Tibial nerve (tissue), 4 donors: ENCODE measurements around the gene ATG5. TPM values are rescaled to one million over a fixed set of nuclear protein-coding genes. Genes with fewer than 3 reads are reported as not detected.
"Not testable (repeated sequence)": the region's sequence is repeated elsewhere in the genome, so short reads cannot be mapped to it uniquely, and the experiment has no call there.

ENCODE experiments used
- DNase-seq, 2 donors: peaks; one replicate each; pipeline ENCODE4 v3.0.0-alpha.2; 2019; ENCODE audit warnings: low spot score in 2 of 2
- H3K27ac ChIP-seq, 4 donors: fragments of 200-600 bp; sonication (generic) in 3 of 4; one replicate each; pipeline ENCODE4 v1.5.1; 2017 to 2019; ENCODE audit warnings: mild to moderate bottlenecking in 1 of 4
- H3K27me3 ChIP-seq, 2 donors: fragments of 200-600 bp; sonication (generic) in 1 of 2; one replicate each; pipeline versions ENCODE4 v1.5.1 to v1.6.0; 2017 to 2019
- H3K36me3 ChIP-seq, 3 donors: fragments of 200-600 bp; sonication (generic); one replicate each; pipeline ENCODE4 v1.5.1; 2018 to 2019
- H3K4me1 ChIP-seq, 4 donors: fragments of 200-600 bp; sonication (generic) in 3 of 4; one replicate each; pipeline ENCODE4 v1.5.1; 2017 to 2019
- H3K4me3 ChIP-seq, 4 donors: fragments of 200-600 bp; sonication (generic) in 3 of 4; one replicate each; pipeline ENCODE4 v1.5.1; 2017 to 2019; ENCODE audit warnings: mild to moderate bottlenecking in 1 of 4, moderate library complexity in 1 of 4
- H3K9me3 ChIP-seq, 4 donors: fragments of 200-600 bp; sonication (generic) in 3 of 4; one replicate each; pipeline ENCODE4 v1.5.1; 2017 to 2019
- EP300 ChIP-seq, 2 donors: sonication (generic); formaldehyde crosslinking; IDR thresholded peaks; one replicate each; pipeline ENCODE4 v1.6.1; 2017; ENCODE audit warnings: antibody characterized with exemption in 2 of 2, mild to moderate bottlenecking in 1 of 2
- POLR2A ChIP-seq, 2 donors: fragments of 450-650 bp; IDR thresholded peaks; one replicate each; pipeline ENCODE4 v1.6.1; 2017; ENCODE audit warnings: antibody characterized with exemption in 2 of 2, mild to moderate bottlenecking in 2 of 2, moderate library complexity in 2 of 2
- WGBS, 2 donors: methylation state at CpG; one replicate each; pipeline ENCODE4 v1.1.5; 2018; 5-methylcytosine and 5-hydroxymethylcytosine counted together
- total RNA-seq, 4 donors: library from RNA; depleted of rRNA; stranded (reverse); fragments of >200 nt; gene quantifications; one replicate each; pipeline ENCODE4 v1.1.0, GENCODE V29; 2016
- TF ChIP-seq, protein P1 (sequence below), 5 experiments: fragments of 200-600 bp in 3 of 5; fragments of 450-650 bp in 2 of 5; sonication (generic) in 3 of 5; IDR thresholded peaks; one replicate each; pipeline ENCODE4 v1.5.1; 2016 to 2019; ENCODE audit warnings: antibody characterized with exemption in 5 of 5, mild to moderate bottlenecking in 3 of 5, moderate library complexity in 2 of 5

The ATG5 gene
- total RNA-seq, 4 donors from 2014 or later: 25.5 to 39.1 (median 35.7) TPM

DNA sequence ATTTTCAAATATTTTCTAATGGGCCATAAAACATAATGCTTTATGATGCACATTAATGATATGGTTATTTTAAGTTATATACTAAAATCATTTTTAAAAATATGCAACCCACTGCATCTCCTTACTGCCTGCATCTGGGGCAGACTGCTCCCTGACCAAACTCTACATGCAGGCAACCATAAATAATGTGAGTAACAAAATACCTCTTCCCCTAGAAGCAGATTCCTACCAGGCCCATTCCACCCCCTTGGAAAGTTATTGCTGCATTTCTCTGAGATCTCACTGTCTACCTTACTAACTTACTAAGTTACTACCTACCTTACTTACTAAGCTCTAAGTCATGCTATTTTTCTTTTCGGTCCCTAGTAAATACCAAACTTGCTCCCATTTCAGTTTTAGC, 71.8 kb downstream of the ATG5 start:
- WGBS, 2 donors: 97% methylated on average over 1 of the region's 1 CpG
- H3K27ac ChIP-seq: no peak overlapping the region
- TF ChIP-seq, protein P1, sequence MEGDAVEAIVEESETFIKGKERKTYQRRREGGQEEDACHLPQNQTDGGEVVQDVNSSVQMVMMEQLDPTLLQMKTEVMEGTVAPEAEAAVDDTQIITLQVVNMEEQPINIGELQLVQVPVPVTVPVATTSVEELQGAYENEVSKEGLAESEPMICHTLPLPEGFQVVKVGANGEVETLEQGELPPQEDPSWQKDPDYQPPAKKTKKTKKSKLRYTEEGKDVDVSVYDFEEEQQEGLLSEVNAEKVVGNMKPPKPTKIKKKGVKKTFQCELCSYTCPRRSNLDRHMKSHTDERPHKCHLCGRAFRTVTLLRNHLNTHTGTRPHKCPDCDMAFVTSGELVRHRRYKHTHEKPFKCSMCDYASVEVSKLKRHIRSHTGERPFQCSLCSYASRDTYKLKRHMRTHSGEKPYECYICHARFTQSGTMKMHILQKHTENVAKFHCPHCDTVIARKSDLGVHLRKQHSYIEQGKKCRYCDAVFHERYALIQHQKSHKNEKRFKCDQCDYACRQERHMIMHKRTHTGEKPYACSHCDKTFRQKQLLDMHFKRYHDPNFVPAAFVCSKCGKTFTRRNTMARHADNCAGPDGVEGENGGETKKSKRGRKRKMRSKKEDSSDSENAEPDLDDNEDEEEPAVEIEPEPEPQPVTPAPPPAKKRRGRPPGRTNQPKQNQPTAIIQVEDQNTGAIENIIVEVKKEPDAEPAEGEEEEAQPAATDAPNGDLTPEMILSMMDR (IDR thresholded peaks at IDR 0.05): no peak
- TF ChIP-seq POLR2A (IDR thresholded peaks at IDR 0.05) (no peak), EP300 (IDR thresholded peaks at IDR 0.05) (no peak)
- DNase-seq: no peak
- H3K4me1 ChIP-seq: peaks cover 0 to 20% (median 4%) of the 10 kb centered on the region in 4 donors
- no peaks in the 10 kb centered on the region for H3K27me3 ChIP-seq
- H3K36me3 ChIP-seq: peaks cover 0 to 1% (median 0%) of the 10 kb centered on the region in 3 donors
- H3K4me3 ChIP-seq: no peak overlapping the region
- no peaks in the 10 kb centered on the region for H3K9me3 ChIP-seq

DNA sequence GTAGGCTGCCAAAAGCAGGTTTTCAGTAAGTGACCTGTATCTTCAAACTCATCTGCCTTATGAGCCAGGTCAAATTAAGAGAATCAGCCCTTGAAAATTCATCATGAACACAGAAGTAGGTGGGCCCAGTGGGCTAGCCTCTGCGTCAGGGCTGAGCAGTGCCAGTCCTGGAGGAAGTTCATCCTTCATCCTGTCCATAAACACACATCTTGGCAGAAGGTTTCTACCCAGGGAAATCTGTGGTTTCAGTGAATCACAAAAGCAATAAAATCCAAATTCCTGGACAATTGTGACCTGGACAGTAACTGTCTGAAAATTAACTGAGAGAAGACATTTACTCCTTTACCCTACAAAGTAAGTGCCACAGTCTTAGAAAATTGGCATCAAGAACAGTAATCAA, 72.4 kb downstream of the ATG5 start:
- WGBS, 2 donors: 46 to 67% methylated on average over 1 of the region's 1 CpG
- Histone ChIP-seq H3K36me3 (peaks cover 0 to 5% (median 0%) of the 10 kb centered on the region in 3 donors), H3K4me1 (peaks cover 0 to 20% (median 4%) of the 10 kb centered on the region in 4 donors), H3K27me3 (no peaks in the 10 kb centered on the region), H3K4me3 (no peak overlapping the region), H3K27ac (no peak overlapping the region), H3K9me3 (no peaks in the 10 kb centered on the region)
- no peak for DNase-seq
- TF ChIP-seq, protein P1 (IDR thresholded peaks at IDR 0.05): no peak
- TF ChIP-seq EP300 (IDR thresholded peaks at IDR 0.05) (no peak), POLR2A (IDR thresholded peaks at IDR 0.05) (no peak)

DNA sequence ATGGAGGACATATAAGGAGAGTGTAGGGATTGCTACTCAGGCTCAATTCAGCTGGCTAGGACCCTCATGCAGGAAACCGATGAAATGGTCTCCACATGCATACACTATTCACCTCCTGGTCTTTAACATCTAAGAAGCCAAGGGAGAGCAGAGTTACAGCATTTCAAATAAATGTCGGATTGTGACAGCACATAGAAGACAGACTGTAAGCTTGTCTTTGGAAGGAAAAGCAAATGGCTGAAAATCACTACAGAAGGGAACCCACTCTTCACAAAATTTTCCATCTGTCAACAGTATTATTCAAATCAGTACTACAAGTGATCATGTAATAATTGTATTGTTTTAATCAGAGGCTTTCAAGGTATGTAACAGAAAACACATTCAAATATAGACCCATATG, 72.9 kb downstream of the ATG5 start:
- H3K4me1 ChIP-seq: peaks cover 0 to 20% (median 4%) of the 10 kb centered on the region in 4 donors

DNA sequence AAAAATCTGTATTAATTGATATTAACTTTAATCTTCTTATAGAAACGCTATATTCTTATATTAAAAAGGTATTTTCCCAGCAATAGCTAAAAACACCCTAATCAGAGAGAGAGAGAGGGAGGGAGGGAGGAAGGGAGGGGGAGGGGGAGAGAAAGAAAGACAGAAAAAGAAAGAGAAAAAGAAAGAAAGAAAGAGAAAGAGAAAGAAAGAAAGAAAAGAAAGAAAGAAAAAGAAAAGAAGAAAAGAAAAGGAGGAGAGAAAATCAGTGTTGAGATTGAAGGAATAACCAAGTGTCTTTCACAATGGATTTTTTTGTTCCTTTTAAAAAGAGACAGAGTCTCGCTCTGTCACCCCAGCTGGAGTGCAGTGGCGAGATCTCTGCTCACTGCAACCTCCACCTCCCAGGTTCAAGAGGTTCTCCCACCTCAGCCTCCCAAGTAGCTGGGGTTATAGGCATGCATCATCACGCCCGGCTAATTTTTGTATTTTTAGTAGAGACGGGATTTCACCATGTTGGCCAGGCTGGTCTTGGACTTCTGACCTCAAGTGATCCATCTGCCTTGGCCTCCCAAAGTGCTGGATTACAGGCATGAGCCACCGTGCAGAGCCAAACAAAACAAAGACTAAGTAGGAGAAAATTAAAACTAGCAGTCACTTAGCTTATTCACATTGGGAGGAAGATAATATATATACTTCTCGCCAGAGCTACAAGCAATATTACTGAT, 73.9 kb downstream of the ATG5 start:
- H3K27ac ChIP-seq, H3K27me3 ChIP-seq, H3K4me3 ChIP-seq, DNase-seq, H3K9me3 ChIP-seq: not testable (repeated sequence)
- Histone ChIP-seq H3K36me3 (peaks cover 0 to 12% (median 0%) of the 10 kb centered on the region in 3 donors), H3K4me1 (peaks cover 0 to 20% (median 4%) of the 10 kb centered on the region in 4 donors)
- 73 to 77% methylated on average over 8 of the region's 8 CpGs for WGBS, 2 donors

More for the DNA sequence above, 72.9 kb downstream of the ATG5 start:
- no peak overlapping the region for H3K27ac ChIP-seq
- H3K9me3 ChIP-seq: no peaks in the 10 kb centered on the region
- no peak for TF ChIP-seq EP300 (IDR thresholded peaks at IDR 0.05)
- no peak for TF ChIP-seq POLR2A (IDR thresholded peaks at IDR 0.05)
- TF ChIP-seq, protein P1 (IDR thresholded peaks at IDR 0.05): no peak
- DNase-seq: no peak
- no peak overlapping the region for H3K4me3 ChIP-seq
- H3K36me3 ChIP-seq: peaks cover 0 to 10% (median 0%) of the 10 kb centered on the region in 3 donors
- no peaks in the 10 kb centered on the region for H3K27me3 ChIP-seq
- 59 to 73% methylated on average over 2 of the region's 2 CpGs for WGBS, 2 donors

DNA sequence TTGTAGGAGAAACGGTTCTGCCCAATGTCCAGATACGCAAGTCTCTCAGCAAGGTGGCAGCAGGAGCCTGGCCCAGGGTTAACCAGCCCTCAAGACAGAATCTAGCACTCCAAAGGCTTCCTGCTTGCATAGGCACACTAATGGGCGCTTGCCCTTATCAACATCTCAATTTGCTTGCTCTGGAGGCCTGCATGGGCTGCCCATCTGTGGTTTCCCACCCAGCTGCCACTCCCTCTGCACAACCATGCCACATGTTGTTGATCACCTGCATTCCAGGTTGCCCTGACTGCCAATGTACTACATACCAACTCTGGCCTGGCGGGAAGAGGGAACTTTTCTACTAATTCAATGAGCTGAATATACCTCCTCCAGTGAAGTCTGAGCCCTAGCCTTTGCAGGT, 74.6 kb downstream of the ATG5 start:
- H3K27me3 ChIP-seq: no peaks in the 10 kb centered on the region
- no peak for DNase-seq
- TF ChIP-seq, protein P1 (IDR thresholded peaks at IDR 0.05): no peak
- no peak for TF ChIP-seq EP300 (IDR thresholded peaks at IDR 0.05)
- no peak for TF ChIP-seq POLR2A (IDR thresholded peaks at IDR 0.05)
- H3K4me1 ChIP-seq: peaks cover 0 to 20% (median 4%) of the 10 kb centered on the region in 4 donors
- 89 to 91% methylated on average over 4 of the region's 4 CpGs for WGBS, 2 donors
- H3K36me3 ChIP-seq: peaks cover 0 to 12% (median 0%) of the 10 kb centered on the region in 3 donors
- no peaks in the 10 kb centered on the region for H3K9me3 ChIP-seq
- H3K27ac ChIP-seq: no peak overlapping the region
- no peak overlapping the region for H3K4me3 ChIP-seq
